HTR-8/SVneo (cell line): ENCODE measurements around the gene LRP10.
A peak's percentile ranks its signal among the peaks of the same experiment; 100 is the strongest.
"Not testable (repeated sequence)": the region's sequence is repeated elsewhere in the genome, so short reads cannot be mapped to it uniquely, and the experiment has no call there.

ENCODE experiments used
- DNase-seq: peaks from one replicate; pipeline ENCODE4 v3.0.0; 2011; ENCODE audit warnings: low spot score, mixed read lengths; ENCODE audit not compliant: insufficient read length
- FAIRE-seq: peaks from 2 replicates; lab custom pipeline; 2011; peaks lifted over from hg19 to GRCh38; lab: Jason Lieb, UNC

The LRP10 gene

DNA sequence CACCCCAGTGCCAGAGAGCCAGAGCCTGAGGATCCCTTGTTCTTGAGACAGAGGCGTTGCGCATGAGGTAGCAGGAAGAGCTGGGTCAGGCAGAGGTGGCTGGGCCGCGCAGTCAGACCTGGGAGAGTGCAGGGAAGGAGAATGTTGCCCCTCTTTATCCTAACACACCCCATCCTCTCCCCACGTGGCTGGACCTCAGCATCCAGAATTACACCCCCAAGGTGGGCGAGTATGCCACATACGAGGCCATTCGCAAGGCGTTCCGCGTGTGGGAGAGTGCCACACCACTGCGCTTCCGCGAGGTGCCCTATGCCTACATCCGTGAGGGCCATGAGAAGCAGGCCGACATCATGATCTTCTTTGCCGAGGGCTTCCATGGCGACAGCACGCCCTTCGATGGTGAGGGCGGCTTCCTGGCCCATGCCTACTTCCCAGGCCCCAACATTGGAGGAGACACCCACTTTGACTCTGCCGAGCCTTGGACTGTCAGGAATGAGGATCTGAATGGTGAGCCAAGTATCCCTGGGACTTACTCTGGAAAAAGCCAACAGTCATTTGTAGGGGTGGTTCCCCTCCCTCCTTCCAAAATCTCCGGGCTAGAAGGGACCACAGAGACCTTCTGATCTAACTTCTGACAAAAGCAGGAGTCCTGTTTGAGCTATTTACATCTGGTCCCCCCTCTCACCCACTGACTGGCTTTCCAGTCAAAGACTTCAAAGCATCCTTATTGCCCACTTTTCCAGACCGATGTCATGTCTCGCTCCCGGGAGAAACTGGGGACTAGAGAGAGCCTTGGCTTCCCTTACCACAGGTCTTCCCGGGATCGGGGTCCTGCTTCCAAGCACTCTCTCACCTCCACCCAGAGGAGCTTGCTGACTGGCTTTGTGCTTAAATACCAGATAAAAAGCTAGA is 29.1 kb upstream of the LRP10 start:
- DNase-seq (no peak), FAIRE-seq (no peak)

DNA sequence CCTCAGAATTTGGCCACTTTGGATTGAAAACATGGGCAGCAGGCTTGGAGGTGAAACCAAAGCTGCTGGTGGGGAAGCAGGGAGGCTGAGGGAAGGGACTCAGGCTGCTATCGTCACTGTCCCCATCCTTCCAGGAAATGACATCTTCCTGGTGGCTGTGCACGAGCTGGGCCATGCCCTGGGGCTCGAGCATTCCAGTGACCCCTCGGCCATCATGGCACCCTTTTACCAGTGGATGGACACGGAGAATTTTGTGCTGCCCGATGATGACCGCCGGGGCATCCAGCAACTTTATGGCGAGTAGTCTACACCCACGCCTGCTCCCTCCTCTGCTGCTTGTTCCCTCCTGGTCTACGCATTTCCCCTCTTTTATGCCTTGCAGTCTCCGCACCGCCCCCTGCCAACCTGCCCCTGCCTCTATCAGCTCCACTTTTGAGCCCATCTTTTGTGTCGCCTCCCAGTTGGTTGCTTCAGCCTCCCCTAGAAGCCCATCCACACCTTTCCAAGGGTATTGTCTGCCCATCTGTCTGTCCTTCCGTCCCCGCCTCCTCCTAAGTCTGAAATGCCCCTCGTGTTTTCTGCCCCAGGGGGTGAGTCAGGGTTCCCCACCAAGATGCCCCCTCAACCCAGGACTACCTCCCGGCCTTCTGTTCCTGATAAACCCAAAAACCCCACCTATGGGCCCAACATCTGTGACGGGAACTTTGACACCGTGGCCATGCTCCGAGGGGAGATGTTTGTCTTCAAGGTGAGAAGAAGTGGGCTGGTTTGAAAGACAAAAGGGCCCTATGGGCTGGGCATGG is 28.2 kb upstream of the LRP10 start:
- DNase-seq: no peak
- no peak for FAIRE-seq

DNA sequence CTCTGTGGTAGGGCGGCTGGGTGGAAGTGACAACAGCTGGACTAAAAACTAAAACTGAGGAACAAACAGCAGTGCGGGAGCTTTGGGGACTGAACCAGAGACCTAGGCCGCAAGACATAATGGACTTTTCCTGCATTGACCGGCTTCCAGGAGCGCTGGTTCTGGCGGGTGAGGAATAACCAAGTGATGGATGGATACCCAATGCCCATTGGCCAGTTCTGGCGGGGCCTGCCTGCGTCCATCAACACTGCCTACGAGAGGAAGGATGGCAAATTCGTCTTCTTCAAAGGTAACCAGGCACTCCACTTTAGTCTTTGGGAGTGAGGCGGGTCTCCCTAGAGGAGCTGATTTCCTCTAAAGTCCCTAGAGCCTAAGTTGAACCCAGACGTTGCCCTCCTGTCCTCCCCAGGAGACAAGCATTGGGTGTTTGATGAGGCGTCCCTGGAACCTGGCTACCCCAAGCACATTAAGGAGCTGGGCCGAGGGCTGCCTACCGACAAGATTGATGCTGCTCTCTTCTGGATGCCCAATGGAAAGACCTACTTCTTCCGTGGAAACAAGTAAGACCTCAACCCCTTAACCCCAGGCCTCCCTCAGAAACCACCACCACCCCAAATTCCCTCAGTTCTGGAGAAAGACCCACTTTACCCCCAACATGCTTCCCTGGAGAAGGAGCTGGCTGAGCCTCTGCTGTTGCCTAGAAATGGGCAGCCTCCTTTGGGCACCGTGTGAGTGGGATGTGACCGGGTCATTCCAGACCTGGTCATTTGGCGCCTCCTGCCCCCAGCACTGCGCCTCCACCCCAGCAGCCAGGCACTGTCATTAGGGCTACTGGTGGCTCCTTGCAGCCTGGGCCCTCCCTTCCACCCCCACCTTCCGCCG is 27.1 kb upstream of the LRP10 start:
- FAIRE-seq: no peak
- no peak for DNase-seq

DNA sequence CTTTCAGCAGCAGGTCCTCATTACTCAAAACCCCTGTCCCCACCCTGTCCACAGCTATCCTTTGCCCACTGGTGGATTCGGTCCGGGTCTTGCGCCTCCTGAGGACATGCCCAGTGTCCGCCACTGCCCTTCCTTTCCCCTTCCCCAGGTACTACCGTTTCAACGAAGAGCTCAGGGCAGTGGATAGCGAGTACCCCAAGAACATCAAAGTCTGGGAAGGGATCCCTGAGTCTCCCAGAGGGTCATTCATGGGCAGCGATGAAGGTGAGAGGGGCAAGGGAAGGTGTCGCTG is 26.5 kb upstream of the LRP10 start:
- FAIRE-seq (no peak), DNase-seq (no peak)

DNA sequence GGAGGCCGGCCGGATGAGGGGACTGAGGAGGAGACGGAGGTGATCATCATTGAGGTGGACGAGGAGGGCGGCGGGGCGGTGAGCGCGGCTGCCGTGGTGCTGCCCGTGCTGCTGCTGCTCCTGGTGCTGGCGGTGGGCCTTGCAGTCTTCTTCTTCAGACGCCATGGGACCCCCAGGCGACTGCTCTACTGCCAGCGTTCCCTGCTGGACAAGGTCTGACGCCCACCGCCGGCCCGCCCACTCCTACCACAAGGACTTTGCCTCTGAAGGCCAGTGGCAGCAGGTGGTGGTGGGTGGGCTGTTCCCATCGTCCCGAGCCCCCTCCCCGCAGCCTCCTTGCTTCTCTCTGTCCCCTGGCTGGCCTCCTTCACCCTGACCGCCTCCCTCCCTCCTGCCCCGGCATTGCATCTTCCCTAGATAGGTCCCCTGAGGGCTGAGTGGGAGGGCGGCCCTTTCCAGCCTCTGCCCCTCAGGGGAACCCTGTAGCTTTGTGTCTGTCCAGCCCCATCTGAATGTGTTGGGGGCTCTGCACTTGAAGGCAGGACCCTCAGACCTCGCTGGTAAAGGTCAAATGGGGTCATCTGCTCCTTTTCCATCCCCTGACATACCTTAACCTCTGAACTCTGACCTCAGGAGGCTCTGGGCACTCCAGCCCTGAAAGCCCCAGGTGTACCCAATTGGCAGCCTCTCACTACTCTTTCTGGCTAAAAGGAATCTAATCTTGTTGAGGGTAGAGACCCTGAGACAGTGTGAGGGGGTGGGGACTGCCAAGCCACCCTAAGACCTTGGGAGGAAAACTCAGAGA is 25.5 kb upstream of the LRP10 start:
- FAIRE-seq: no peak
- no peak for DNase-seq

DNA sequence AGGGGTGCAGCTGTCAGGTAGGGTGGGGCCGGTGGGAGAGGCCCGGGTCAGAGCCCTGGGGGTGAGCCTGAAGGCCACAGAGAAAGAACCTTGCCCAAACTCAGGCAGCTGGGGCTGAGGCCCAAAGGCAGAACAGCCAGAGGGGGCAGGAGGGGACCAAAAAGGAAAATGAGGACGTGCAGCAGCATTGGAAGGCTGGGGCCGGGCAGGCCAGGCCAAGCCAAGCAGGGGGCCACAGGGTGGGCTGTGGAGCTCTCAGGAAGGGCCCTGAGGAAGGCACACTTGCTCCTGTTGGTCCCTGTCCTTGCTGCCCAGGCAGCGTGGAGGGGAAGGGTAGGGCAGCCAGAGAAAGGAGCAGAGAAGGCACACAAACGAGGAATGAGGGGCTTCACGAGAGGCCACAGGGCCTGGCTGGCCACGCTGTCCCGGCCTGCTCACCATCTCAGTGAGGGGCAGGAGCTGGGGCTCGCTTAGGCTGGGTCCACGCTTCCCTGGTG is 24.7 kb upstream of the LRP10 start:
- DNase-seq: no peak
- no peak for FAIRE-seq

DNA sequence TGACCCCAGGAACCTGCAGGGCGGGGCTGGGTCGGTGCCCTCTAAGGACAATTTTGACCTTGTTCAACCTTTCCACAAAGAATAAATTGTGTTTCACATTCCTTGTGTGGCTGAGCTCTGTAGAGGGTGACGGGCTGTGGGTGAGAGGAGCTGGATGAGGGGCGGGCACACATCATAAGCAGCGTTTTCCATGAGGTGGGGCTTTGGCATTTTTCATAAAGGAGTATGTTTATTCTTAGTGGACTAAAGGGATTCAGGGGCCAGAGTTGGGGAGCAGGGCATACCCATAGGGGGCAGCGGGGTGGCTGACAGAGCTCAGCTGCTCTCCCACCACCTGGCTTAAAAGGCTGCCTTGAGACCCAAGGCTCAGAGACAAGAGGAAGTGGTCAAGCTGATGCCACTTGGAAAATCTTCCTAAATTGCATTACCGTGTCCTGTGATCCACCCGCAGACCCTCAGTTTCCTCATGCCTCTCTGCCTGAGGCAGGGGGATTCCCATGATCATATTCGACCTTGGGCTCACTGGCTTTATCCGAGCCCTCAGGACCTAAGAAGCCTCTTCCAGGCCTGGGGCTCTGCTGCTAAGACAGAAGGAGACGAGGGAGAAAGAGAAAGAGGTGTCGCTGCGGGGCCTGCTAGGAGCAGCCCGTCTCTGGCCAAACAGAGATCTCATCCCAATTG is 23.7 kb upstream of the LRP10 start:
- DNase-seq: no peak

DNA sequence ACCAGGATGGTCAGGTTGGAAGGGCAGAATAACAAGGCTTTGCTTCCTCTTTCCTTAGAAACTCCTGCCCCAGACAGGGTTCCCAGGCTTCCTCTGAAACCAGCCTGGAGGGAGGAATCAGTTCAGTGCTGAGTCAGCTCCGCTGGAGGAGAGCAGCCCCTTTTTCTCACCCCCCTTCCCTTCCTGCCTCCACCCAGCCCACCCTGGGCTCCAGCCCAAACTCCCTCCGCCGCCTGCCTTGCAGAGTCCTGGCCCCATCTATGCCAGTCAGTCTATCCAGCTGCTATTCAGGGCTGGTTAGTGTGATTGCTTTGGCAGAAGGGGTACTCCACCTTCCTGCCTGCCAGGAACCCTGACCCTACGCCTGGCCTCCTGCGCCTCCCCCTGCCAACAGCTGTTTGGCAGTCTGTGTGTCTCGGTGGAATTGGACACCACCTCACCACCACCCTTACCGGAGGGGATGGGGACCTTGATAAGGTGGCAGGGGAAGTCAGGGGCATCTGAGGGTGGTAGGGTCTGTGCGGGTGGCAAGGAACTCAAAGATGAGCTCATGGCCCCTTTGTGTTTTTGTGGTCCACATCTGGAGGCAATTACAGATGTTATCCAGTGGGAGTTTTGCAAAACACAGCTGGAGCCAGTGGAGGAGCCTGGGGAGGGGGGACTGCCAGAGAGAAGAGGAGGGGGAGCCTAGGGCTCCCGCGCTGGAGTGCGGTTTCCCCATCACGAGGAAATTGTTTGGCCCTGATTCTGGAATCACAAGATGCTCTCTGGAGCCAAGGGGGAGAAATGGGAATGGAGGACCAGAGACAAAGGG is 23.0 kb upstream of the LRP10 start:
- no peak for FAIRE-seq
- no peak for DNase-seq

More for the DNA sequence above, 23.7 kb upstream of the LRP10 start:
- FAIRE-seq: no peak

DNA sequence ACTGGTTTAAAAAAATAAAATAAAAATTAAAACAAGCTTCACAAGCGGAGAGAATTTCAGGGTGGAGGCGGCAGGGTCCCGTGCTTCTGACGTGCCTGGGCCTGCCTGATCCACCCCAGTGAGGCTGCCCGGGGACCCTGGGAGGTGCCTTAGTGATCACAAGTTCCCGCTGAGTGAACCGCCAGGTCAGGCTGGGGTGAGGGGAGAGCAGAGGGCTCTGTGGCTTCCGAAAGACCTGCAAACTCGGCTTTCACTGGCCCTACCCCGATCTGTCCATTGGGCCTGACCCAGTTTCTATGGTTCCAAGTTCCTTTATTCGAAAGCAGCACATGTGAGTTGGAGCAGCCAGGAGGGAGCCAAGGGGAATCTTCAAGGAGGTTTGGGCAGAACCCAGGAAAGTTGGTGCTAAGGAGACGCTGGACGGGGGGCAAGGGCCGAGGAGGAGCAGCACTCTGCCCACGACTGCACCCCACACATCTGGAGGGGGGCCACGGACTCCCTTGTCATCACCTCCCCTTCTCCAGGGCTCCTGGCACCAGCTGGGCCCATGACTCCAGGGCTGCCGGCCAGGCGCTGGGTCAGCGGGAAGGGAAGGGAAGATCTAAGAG is 22.2 kb upstream of the LRP10 start:
- DNase-seq: no peak
- no peak for FAIRE-seq

DNA sequence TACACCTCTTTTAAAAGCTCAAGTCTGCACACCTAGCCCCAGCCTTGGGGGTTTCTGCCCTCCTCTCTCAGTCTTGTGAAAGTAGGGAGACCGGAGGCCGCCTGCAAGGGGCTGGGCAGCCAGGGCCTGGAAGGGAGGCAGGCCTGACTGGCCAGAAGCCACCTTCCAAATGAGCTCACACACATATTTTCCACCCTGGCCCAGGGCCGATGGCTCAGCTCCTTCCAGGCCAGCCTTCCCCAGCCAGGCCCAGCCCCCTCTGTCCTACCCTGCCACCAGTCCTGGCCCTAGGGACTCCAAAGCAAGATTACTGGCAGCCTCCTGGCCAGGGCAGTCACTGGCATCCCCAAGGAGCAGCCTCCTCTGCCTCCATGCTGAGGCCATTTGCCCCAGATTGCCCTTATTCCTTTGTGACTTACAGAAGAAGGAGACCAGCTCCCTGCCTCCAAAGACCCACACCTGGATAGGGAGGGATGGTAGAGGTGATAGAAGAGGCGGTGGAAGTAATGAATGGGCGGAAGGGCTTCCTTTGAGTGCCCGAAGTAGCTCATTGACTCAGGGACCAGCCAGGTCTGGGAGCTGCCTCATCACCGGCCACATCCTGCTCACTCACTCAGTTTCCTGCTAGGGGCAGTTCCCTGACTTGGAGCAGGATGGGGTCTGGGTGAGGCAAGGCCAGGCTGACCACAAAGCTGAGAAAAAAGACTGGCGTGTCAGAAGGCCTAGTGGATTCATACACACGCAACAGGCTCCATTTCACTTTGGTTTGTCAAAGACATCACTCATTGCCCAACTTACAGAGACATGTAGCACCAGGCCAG is 20.4 kb upstream of the LRP10 start:
- FAIRE-seq (no peak), DNase-seq (no peak)

DNA sequence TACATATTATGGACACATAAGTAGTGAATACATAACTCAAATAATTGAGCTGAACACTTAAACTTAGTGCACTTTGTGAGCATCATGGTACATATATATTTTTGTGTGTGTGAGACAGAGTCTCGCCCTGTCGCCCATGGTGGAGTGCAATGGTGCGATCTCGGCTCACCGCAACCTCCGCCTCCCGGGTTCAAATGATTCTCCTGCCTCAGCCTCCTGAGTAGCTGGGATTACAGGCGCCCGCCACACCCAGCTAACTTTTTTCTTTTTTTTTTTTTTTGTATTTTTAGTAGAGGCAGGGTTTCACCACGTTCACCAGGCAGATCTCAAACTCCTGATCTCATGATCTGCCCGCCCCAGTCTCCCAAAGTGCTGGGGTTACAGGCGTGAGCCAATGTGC is 19.4 kb upstream of the LRP10 start:
- not testable (repeated sequence) for FAIRE-seq

DNA sequence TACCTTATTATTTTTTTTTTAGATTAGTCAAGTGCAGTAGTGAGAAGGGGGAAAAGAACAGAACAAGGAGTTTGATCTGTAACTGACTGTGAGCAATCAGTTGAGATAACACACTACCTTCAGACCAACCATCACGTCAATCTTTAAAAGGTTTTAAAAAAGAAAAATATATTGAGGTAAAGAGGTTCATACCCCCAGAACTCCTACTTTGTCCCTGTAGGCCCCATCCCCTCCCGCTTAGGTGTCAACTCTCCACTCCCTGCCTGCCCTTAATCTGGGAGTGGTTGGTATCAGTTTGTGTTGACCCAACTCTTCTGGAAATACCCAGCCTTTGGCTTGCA is 19.0 kb upstream of the LRP10 start:
- DNase-seq: no peak
- FAIRE-seq: no peak

More for the DNA sequence above, 19.4 kb upstream of the LRP10 start:
- DNase-seq: not testable (repeated sequence)

DNA sequence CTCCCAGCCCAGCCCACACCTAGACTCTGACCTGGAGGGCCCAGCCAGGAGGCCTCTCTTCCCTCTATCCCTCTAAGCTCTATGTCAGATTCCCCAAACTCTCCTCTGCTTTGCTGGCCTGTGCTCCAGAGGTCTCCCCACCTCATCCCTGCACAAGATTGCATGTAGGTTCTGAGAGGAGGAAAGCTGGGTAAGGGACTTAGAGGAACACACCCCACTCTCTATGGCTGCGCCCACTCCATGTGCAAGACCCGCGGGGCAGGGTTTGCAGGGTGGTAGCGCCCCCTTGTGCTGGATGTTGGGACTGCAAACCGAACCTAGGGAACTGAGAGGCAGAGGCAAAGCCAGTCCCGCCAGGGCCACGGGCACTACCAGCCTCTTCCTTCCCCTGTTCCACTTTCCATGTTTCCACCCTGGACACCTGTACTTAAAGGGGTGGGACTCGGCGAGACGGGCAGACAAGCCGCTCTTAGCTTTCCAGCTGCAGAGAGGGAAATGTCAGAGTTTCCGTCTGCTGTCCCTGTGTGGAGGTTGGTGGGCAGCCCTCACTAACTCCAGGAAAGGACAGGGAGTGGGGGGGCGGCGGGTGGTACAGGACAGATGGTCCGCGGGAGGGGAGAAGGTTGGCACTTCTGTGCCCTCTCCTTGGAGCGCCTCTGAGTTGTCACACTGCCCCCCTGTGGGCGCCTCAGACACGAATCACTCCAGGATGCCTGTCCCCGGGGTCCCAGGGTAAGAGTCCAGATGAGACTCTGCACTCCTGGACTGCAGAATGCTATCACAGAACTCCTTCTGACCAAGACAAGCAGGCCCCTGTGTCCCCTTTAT is 18.4 kb upstream of the LRP10 start:
- FAIRE-seq: no peak

DNA sequence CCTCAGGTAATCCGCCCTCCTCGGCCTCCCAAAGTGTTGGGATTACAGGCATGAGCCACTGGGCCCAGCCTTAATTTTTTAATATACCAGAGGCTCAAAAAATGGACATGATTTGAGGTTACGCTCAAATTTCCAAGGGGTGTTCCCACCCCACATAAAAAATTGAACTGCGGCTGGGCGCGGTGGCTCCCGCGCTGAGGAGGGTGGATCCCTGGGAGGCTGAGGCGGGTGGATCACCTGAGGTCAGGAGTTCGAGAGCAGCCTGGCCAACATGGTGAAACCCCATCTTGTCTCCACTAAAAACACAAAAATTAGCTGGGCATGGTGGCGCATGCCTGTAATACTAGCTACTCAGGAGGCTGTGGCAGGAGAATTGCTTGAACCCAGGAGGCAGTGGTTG is 17.2 kb upstream of the LRP10 start:
- not testable (repeated sequence) for FAIRE-seq, DNase-seq

More for the DNA sequence above, 18.4 kb upstream of the LRP10 start:
- peak; percentile 56 for DNase-seq

DNA sequence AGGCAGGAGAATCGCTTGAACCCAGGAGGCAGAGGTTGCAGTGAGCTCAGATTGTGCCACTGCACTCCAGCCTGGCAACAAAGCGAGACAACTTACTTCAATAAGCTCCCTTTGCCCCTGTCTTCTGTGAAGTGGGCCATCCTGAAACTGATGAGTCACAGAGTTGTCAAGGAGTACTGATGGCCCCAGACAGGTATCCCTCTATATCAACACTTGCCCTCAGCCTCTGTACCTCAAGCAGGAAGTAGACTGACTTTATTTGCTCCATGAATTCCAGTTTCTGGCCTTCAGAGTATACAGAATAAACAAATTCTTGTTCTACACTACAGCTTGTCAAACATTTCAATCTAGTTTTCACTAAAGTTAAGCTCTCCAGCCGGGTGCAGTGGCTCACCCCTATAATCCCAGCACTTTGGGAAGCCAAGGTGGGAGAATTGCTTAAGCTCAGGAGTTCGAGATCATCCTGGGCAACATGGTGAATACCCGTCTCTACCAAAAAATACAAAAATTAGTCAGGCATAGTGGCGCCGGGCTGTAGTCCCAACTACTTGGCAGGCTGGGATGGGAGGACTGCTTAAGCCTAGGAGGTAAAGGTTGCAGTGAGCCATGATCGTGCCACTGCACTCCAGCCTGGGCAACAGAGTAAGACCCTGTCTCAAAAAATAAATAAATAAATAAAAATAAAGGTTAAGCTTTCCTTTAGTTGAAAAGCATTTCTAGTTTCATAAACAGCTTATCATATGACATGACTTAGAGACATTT is 16.4 kb upstream of the LRP10 start:
- FAIRE-seq: no peak

More for the DNA sequence above, 16.4 kb upstream of the LRP10 start:
- no peak for DNase-seq
